Gastroesophageal sphincter (tissue), 3 donors: ENCODE measurements around the gene MORN4.

Experiments used
- CTCF ChIP-seq, 4 experiments: fragments of 200-600 bp in 2 of 4; fragments of 450-650 bp in 2 of 4; sonication (generic) in 1 of 4; IDR thresholded peaks; one replicate each; pipeline ENCODE4 v1.5.1; 2017 to 2019; ENCODE audit warnings: antibody characterized with exemption in 4 of 4, mild to moderate bottlenecking in 2 of 4, moderate library complexity in 2 of 4
- EP300 ChIP-seq: sonication (generic); formaldehyde crosslinking; IDR thresholded peaks from one replicate; pipeline ENCODE4 v1.6.1; 2017; ENCODE audit warnings: antibody characterized with exemption, mild to moderate bottlenecking
- POLR2A ChIP-seq, 2 donors: fragments of 450-650 bp; IDR thresholded peaks; one replicate each; pipeline ENCODE4 v1.6.1; 2017; ENCODE audit warnings: antibody characterized with exemption in 2 of 2, mild to moderate bottlenecking in 2 of 2, moderate library complexity in 1 of 2

GRCh38 chr10:97598407-97599271, 34.7 kb downstream of the MORN4 start:
- TF ChIP-seq CTCF (IDR thresholded peaks at IDR 0.05) (no peak), POLR2A (IDR thresholded peaks at IDR 0.05) (no peak), EP300 (no peak)
